MM.1S (cell line): ENCODE results near the gene IGSF9B.

Experiments
- DNase-seq: peaks from one replicate; pipeline ENCODE4 v3.0.0-alpha.2; 2015
- H2AFZ ChIP-seq: fragments of 300-600 bp; sonication (generic); 2 replicates; pipeline ENCODE4 v1.6.0; 2016; ENCODE audit warnings: antibody characterized with exemption, low read length
- H3F3A ChIP-seq: fragments of 300-600 bp; sonication (generic); 2 replicates; pipeline ENCODE4 v1.6.1; 2016; ENCODE audit warnings: mild to moderate bottlenecking, antibody characterized with exemption, low read length, moderate library complexity, mixed read lengths; ENCODE audit not compliant: insufficient read depth
- H3K27ac ChIP-seq: fragments of 300-600 bp; sonication (generic); 2 replicates; pipeline ENCODE4 v1.5.1; 2016; ENCODE audit warnings: mild to moderate bottlenecking, low read length
- H3K27me3 ChIP-seq: fragments of 300-600 bp; sonication (generic); replicated peaks from 2 replicates; pipeline ENCODE4 v1.6.0; 2016; ENCODE audit warnings: low read length; ENCODE audit not compliant: insufficient read depth
- H3K36me3 ChIP-seq: fragments of 300-600 bp; sonication (generic); replicated peaks from 2 replicates; pipeline ENCODE4 v1.6.1; 2016; ENCODE audit warnings: mild to moderate bottlenecking, low read length, mixed read lengths; ENCODE audit not compliant: insufficient read depth
- H3K4me1 ChIP-seq: fragments of 300-600 bp; sonication (generic); 2 replicates; pipeline ENCODE4 v1.6.1; 2016; ENCODE audit warnings: low read length, mixed read lengths
- H3K4me2 ChIP-seq: fragments of 300-600 bp; sonication (generic); 2 replicates; pipeline ENCODE4 v1.6.0; 2016; ENCODE audit warnings: low read depth, low read length
- H3K4me3 ChIP-seq: fragments of 300-600 bp; sonication (generic); 2 replicates; pipeline ENCODE4 v1.5.1; 2016; ENCODE audit warnings: low read length, mixed read lengths
- H3K79me2 ChIP-seq: fragments of 300-600 bp; sonication (generic); 2 replicates; pipeline ENCODE4 v1.6.1; 2016; ENCODE audit warnings: mixed run types, low read length, mixed read lengths
- H3K9ac ChIP-seq: fragments of 300-600 bp; sonication (generic); 2 replicates; pipeline ENCODE4 v1.6.1; 2016; ENCODE audit warnings: low read length, mixed read lengths
- H3K9me2 ChIP-seq: fragments of 300-600 bp; sonication (generic); replicated peaks from 2 replicates; pipeline ENCODE4 v1.6.1; 2016; ENCODE audit warnings: mild to moderate bottlenecking, low read length, mixed read lengths; ENCODE audit not compliant: insufficient read depth
- H3K9me3 ChIP-seq: fragments of 300-600 bp; sonication (generic); replicated peaks from 2 replicates; pipeline ENCODE4 v1.6.1; 2016; ENCODE audit warnings: mild to moderate bottlenecking, low read length, mixed read lengths; ENCODE audit not compliant: insufficient read depth
- H4K20me1 ChIP-seq: fragments of 300-600 bp; sonication (generic); 2 replicates; pipeline ENCODE4 v1.6.1; 2016; ENCODE audit warnings: mild to moderate bottlenecking, low read length, moderate library complexity, mixed read lengths; ENCODE audit not compliant: insufficient read depth
- EZH2 ChIP-seq: fragments of 300-600 bp; sonication (generic); optimal IDR thresholded peaks from 2 replicates; pipeline ENCODE3; 2017; ENCODE audit warnings: low read depth, mild to moderate bottlenecking, antibody characterized with exemption, low read length, mixed read lengths
- EZH2phosphoT487 ChIP-seq: fragments of 300-600 bp; sonication (generic); IDR thresholded peaks from 2 replicates; pipeline ENCODE4 v1.6.1; 2018; ENCODE audit warnings: antibody characterized with exemption, low read length
- TF ChIP-seq, protein P1 (sequence below): fragments of 300-600 bp; sonication (generic); IDR thresholded peaks from 2 replicates; pipeline ENCODE4 v1.5.1; 2016; ENCODE audit warnings: antibody characterized with exemption, low read length, mixed read lengths

The IGSF9B gene

DNA sequence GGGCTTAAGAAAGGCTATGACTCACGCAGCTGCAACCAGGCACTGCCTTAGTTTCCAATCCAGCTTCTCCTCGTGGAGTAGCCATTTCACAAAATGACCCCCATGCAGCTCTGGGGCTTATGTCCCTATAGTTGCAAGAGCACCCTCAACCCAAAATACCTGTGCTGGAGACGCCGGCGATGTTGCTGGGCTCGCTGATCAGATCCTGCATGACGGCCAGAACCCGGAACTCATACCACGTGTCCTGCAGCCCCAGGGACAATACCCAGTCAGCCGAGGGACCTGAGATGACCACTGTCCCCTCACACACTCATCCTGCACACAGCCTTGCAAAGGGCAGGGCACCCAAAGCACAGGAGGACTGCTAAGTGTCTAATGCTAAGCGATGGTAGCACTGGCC is 32.1 kb downstream of the IGSF9B start:
- TF ChIP-seq, protein P1, sequence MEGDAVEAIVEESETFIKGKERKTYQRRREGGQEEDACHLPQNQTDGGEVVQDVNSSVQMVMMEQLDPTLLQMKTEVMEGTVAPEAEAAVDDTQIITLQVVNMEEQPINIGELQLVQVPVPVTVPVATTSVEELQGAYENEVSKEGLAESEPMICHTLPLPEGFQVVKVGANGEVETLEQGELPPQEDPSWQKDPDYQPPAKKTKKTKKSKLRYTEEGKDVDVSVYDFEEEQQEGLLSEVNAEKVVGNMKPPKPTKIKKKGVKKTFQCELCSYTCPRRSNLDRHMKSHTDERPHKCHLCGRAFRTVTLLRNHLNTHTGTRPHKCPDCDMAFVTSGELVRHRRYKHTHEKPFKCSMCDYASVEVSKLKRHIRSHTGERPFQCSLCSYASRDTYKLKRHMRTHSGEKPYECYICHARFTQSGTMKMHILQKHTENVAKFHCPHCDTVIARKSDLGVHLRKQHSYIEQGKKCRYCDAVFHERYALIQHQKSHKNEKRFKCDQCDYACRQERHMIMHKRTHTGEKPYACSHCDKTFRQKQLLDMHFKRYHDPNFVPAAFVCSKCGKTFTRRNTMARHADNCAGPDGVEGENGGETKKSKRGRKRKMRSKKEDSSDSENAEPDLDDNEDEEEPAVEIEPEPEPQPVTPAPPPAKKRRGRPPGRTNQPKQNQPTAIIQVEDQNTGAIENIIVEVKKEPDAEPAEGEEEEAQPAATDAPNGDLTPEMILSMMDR = no peak
- no peak for TF ChIP-seq EZH2phosphoT487
- no peak for TF ChIP-seq EZH2
- H3K4me3 ChIP-seq = no peak overlapping the region
- no peaks in the 10 kb centered on the region for H3K79me2 ChIP-seq
- no peaks in the 10 kb centered on the region for H3K9me2 ChIP-seq
- H3K9ac ChIP-seq = no peak overlapping the region
- DNase-seq = no peak
- H3K9me3 ChIP-seq = no peaks in the 10 kb centered on the region
- H3K27me3 ChIP-seq = no peaks in the 10 kb centered on the region; the same call in 1 of the 2 replicates
- H3K4me1 ChIP-seq = no peaks in the 10 kb centered on the region
- no peak overlapping the region for H3K27ac ChIP-seq
- H3K36me3 ChIP-seq = no peaks in the 10 kb centered on the region
- no peaks in the 10 kb centered on the region for H3F3A ChIP-seq
- no peak overlapping the region for H2AFZ ChIP-seq
- no peak overlapping the region for H3K4me2 ChIP-seq
- no peaks in the 10 kb centered on the region for H4K20me1 ChIP-seq

DNA sequence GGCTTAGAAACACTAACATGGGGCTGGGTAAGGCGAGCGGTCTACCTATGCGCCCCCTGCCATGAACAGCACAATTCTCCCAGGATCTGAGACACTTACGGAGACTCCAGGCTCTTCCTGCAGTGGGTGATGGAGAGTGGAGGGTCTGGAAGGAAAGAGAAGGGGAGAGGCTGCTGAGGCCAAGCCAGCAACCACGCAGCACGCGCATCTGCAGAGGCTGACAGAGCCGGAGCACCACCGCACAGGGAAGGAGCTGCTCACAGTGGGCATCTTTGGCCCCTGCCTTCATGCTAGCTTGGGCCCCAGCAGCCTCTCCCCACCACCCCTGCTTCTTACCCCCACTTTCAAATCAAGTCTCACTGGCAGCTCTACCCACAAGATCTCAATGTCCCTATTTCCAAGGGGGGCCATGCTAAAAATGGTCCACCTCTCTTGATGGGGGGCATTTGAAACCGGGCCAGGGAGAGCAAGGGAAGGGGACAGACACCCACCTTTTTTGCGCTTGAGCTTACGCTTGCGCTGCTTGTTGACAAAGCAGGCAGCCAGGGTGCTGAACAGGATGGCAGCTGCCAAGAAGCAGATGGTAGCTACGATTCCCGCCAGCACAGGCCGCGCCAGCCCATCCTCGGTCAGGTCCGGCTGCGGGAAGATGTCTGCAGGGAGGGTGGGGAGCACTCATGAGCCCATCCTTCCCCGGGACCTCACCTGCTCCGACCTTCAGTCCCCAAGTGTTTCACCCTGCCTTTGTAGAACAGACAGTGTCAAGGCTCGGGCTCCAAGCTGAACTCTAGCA is 34.5 kb downstream of the IGSF9B start:
- Histone ChIP-seq H3K27ac (no peak overlapping the region), H4K20me1 (no peaks in the 10 kb centered on the region), H3K9ac (no peak overlapping the region), H3K9me2 (no peaks in the 10 kb centered on the region), H3K4me2 (no peak overlapping the region), H3F3A (no peaks in the 10 kb centered on the region), H2AFZ (no peak overlapping the region), H3K4me3 (no peak overlapping the region), H3K4me1 (no peaks in the 10 kb centered on the region), H3K9me3 (no peaks in the 10 kb centered on the region), H3K27me3 (no peaks in the 10 kb centered on the region; the same call in 1 of the 2 replicates), H3K79me2 (no peaks in the 10 kb centered on the region), H3K36me3 (no peaks in the 10 kb centered on the region)
- DNase-seq = no peak
- TF ChIP-seq EZH2 = no peak
- TF ChIP-seq EZH2phosphoT487 = no peak
- TF ChIP-seq, protein P1 = no peak

DNA sequence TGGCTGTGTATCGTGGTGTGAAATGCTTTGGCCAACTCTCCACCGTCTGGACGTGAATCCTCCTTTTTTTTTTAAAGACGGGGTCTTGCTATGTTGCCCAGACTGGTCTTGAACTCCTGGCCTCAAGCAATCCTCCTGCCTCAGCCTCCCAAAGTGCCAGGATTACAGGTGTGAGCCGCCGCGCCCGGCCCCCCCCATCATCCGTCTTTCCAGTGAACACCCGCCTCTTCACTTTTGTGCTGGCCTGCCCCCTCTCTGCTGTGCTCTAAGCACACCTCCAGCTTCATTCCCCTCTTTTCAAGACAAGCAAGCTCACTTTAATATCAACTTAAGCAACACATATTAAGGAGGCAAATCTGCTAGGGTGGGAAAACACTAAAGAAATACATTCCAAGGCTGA is 35.3 kb downstream of the IGSF9B start:
- no peaks in the 10 kb centered on the region for H4K20me1 ChIP-seq
- no peaks in the 10 kb centered on the region for H3K36me3 ChIP-seq
- no peak overlapping the region for H3K9ac ChIP-seq
- H3K9me3 ChIP-seq = no peaks in the 10 kb centered on the region
- no peak overlapping the region for H2AFZ ChIP-seq
- no peak overlapping the region for H3K4me2 ChIP-seq
- H3K4me1 ChIP-seq = no peaks in the 10 kb centered on the region
- H3K9me2 ChIP-seq = no peaks in the 10 kb centered on the region
- TF ChIP-seq, protein P1 = no peak
- TF ChIP-seq EZH2 (no peak), EZH2phosphoT487 (no peak)
- no peaks in the 10 kb centered on the region for H3F3A ChIP-seq
- DNase-seq = no peak
- no peak overlapping the region for H3K27ac ChIP-seq
- H3K4me3 ChIP-seq = no peak overlapping the region
- H3K79me2 ChIP-seq = no peaks in the 10 kb centered on the region
- no peaks in the 10 kb centered on the region; the same call in 1 of the 2 replicates for H3K27me3 ChIP-seq
